AG04449 (cell line): ENCODE data around the gene TMEM178A.
A peak's percentile ranks its signal among the peaks of the same experiment; 100 is the strongest.

Experiments
- CTCF ChIA-PET: fragments of 350-600 bp; formaldehyde crosslinking; extraction: SDS; loops from one replicate; lab custom pipeline; 2021; ENCODE audit warnings: antibody characterized with exemption; lab: Yijun Ruan, JAX
- POLR2A ChIA-PET: fragments of 400-600, 350-600 bp; formaldehyde crosslinking; extraction: SDS; loops from one replicate; lab custom pipeline; 2020; ENCODE audit warnings: antibody characterized with exemption, inconsistent platforms; lab: Yijun Ruan, JAX
- DNase-seq: peaks from one replicate; pipeline ENCODE4 v3.0.0-alpha.2; 2010; ENCODE audit warnings: low read depth, low spot score
- H3K4me3 ChIP-seq: 2 replicates; pipeline ENCODE4 v1.5.1; 2011; ENCODE audit warnings: low read depth, mild to moderate bottlenecking, control low read depth, low read length
- CTCF ChIP-seq: IDR thresholded peaks from one replicate; pipeline ENCODE4 v1.5.1; 2011; ENCODE audit warnings: mild to moderate bottlenecking, moderate library complexity, low read length, control low read depth, inconsistent platforms; ENCODE audit not compliant: insufficient read depth; ENCODE audit errors: missing control alignments

The TMEM178A gene

GRCh38 chr2:39730276-39730675 is 64.6 kb downstream of the TMEM178A start:
- no peak for DNase-seq
- POLR2A ChIA-PET = no interaction called here
- CTCF ChIA-PET = interaction anchor here (0.7 to 3.8 kb wide), 22 partner anchors 8 to 261 kb away, joined by 3 to 27 read pairs (median 5); no protein-coding TSS in a partner anchor
- H3K4me3 ChIP-seq = no peak overlapping the region
- TF ChIP-seq CTCF = no peak

- ChIA-PET CTCF (interaction anchor here (0.6 to 3.8 kb wide), 19 partner anchors 8 to 293 kb away, joined by 3 to 27 read pairs (median 5); no protein-coding TSS in a partner anchor), POLR2A (no interaction called here)
- no peak for DNase-seq
- no peak overlapping the region for H3K4me3 ChIP-seq
- peak; percentile 41 for TF ChIP-seq CTCF
Observed at GRCh38 chr2:39730685-39731302, 65.1 kb downstream of the TMEM178A start.

GRCh38 chr2:39731546-39731945 is 65.8 kb downstream of the TMEM178A start:
- POLR2A ChIA-PET = no interaction called here
- no peak for TF ChIP-seq CTCF
- CTCF ChIA-PET = interaction anchor here (0.6 to 3.8 kb wide), 13 partner anchors 7 to 294 kb away, joined by 3 to 27 read pairs (median 6); no protein-coding TSS in a partner anchor
- H3K4me3 ChIP-seq = no peak overlapping the region
- DNase-seq = no peak

GRCh38 chr2:39732482-39732881 is 66.8 kb downstream of the TMEM178A start:
- DNase-seq = no peak
- no peak overlapping the region for H3K4me3 ChIP-seq
- no peak for TF ChIP-seq CTCF
- POLR2A ChIA-PET = interaction anchor here (0.7 kb wide), 1 partner anchor 481 kb away, joined by 3 read pairs; no protein-coding TSS in a partner anchor
- CTCF ChIA-PET = interaction anchor here (1.5 to 3.8 kb wide), 2 partner anchors 18 to 139 kb away, joined by 3 to 25 read pairs; no protein-coding TSS in a partner anchor

GRCh38 chr2:39733070-39733674 is 67.5 kb downstream of the TMEM178A start:
- no peak for DNase-seq
- CTCF ChIA-PET = interaction anchor here (1.5 kb wide), 1 partner anchor 19 kb away, joined by 3 read pairs; no protein-coding TSS in a partner anchor
- TF ChIP-seq CTCF = no peak
- POLR2A ChIA-PET = interaction anchor here (0.9 kb wide), 1 partner anchor 10 kb away, joined by 3 read pairs; no protein-coding TSS in a partner anchor
- no peak overlapping the region for H3K4me3 ChIP-seq

GRCh38 chr2:39734445-39734844 is 68.7 kb downstream of the TMEM178A start:
- DNase-seq = no peak
- POLR2A ChIA-PET = interaction anchor here (0.9 kb wide), 1 partner anchor 9 kb away, joined by 3 read pairs; no protein-coding TSS in a partner anchor
- H3K4me3 ChIP-seq = no peak overlapping the region
- CTCF ChIA-PET = interaction anchor here (1.8 kb wide), 1 partner anchor 7 kb away, joined by 4 read pairs; no protein-coding TSS in a partner anchor
- no peak for TF ChIP-seq CTCF
